Skin epidermis (tissue), 12 donors: ENCODE results near the gene F2RL3.
A peak's percentile ranks its signal among the peaks of the same experiment; 100 is the strongest.

Experiments used
- H3K27ac ChIP-seq, 21 experiments: fragments of 200-600 bp; sonication (generic) in 11 of 21; one replicate each; pipeline ENCODE4 v1.5.0; 2020; ENCODE audit warnings: mild to moderate bottlenecking in 3 of 21, inconsistent platforms in 2 of 21, moderate library complexity in 2 of 21
- H3K4me3 ChIP-seq, 7 experiments: fragments of 200-600 bp; sonication (generic) in 2 of 7; one replicate each; pipeline ENCODE4 v1.5.0; 2020; ENCODE audit warnings: inconsistent platforms in 2 of 7, mild to moderate bottlenecking in 2 of 7, moderate library complexity in 1 of 7

The F2RL3 gene

DNA sequence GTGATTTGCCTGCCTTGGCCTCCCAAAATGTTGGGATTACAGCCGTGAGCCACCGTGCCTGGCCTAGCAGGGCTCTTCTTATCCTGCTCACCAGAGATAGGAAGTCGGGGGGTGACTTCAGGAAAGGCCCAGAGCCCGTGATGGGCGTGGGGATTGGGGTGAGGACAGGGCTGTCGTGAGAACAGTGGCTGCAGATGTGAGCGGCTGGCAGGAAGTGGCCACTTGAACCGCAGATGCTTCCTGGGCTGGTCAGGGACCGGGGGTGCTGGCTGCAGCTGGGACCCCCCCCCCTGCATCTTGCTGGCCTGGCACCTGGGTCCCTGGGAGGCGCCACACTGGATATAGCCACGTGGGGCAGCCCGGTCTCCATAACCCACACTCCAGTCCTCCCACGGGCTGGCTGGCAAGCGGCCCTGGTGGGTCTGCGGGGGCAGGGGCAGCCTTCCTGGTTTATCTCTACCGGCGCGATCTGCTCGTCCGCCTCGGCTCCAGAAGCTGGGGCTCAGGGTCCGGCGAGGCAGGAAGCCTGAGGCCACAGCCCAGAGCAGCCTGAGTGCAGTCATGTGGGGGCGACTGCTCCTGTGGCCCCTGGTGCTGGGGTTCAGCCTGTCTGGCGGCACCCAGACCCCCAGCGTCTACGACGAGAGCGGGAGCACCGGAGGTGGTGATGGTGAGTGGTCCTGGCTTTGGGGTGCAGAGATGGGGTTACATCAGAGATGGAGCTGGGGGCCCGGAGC is at the start of gene F2RL3:
F2RL3 (plus strand) TSS at position 371 of the 737 bp plus-strand sequence; CDS start at position 562, 191 bp downstream.
- peak within 1 kb of the TSS in 11 of 21 experiments; percentile 16 to 84 (median 46) for H3K27ac ChIP-seq
- H3K4me3 ChIP-seq: peak within 1 kb of the TSS in 3 of 7 experiments; percentile 1 to 6 (median 3)

- Histone ChIP-seq H3K4me3 (no peak overlapping the region), H3K27ac (no peak overlapping the region)
These were observed 47.3 kb upstream of the F2RL3 start for GRCh38 chr19:16841391-16841926.

DNA sequence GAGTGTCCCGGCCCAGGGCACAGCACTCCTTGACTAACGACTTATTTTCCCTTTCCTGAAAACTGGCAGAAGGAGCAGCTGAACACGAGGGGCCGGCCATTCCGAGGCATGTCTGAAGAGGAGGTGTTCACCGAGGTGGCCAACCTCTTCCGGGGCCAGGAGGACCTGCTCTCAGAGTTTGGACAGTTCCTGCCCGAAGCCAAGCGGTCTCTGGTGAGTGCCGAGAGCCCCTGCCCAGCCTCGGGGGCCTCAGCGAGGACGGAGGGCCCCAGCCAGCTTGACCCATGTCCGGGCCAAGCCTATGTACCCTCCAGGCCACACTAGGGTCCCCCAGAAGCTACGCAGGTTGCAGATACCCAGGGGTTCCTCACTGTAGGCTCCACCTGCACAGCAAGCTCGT is 41.9 kb upstream of the F2RL3 start:
- H3K27ac ChIP-seq: peak overlapping the region in 1 of 21 experiments; percentile 29

GRCh38 chr19:16847430-16847829 is 41.4 kb upstream of the F2RL3 start:
- peak overlapping the region in 1 of 21 experiments; percentile 29 for H3K27ac ChIP-seq
- H3K4me3 ChIP-seq: no peak overlapping the region

More for the DNA sequence above, 41.9 kb upstream of the F2RL3 start:
- H3K4me3 ChIP-seq: no peak overlapping the region

- no peak overlapping the region for H3K27ac ChIP-seq
- no peak overlapping the region for H3K4me3 ChIP-seq
These were observed 39.6 kb upstream of the F2RL3 start for GRCh38 chr19:16849168-16849567.

DNA sequence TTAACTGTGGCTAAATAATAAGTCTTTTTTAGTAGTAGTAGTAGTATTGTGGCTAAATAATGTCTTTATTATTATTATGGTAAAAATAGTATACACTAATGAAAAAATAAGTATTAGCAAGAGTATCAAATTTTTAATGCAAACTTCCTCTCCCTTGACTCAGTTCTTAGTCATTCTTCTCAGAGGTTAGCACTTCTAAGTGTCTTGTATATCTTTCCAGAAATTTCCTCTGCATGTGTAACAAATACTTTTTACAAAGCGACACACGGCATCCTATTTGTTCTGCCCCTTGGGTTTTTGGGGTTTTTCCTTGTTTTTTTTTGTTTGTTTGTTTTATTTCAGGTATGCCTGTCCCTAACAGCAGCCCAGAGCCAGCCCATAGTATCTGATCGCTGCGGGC is 38.7 kb upstream of the F2RL3 start:
- Histone ChIP-seq H3K4me3 (no peak overlapping the region), H3K27ac (no peak overlapping the region)

DNA sequence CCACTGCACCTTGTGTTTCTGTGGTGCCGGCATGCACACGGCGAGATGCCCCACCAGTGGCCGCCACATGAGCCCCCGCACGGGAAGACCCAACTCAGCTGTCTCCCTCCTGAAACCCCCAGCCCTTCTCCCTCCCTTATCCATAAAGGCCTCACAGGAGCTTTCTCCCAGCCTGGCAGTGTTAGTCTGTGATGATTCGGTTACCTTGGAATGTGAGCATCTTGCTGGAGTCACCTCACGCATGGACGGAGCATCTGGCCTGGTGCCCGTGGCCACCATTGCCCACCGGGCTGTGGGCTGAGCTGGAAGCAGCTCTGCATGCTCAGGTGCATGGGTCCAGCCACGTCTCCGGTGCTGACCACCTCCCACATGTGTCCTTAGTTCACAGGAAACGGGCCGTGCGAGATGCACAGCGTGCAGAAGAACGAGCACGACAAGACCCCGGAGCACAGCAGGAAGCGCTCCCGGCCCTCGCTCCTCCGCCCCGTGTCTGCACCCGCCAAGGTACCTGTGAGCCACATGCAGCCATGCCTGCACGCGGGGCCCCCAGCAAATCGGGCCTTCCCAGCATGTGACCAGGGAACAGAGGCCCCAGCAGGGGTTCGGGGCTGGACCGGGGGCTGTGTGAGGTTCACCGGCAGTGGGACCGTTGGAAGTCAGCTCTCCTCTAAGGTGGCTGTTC is 37.6 kb upstream of the F2RL3 start:
- H3K4me3 ChIP-seq: no peak overlapping the region
- no peak overlapping the region for H3K27ac ChIP-seq

DNA sequence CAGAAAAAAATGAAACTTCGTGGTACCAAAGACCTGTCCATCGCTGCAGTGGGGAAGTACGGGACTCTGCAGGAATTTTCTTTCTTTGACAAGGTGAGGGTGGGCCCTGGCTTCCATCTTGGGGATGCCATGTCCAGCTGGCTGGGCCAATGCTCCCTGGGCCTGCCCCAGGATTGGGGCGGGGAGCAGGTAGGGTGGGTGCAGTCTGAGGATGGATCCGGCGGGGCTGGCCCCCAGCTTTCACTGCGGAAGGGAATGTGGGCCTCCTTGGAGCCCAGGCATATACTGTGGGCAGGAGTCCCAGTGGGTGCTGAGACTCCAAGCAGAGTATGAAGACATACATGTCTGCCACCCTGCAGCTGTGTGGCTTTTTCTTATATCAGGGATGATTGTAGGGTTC is 35.7 kb upstream of the F2RL3 start:
- Histone ChIP-seq H3K27ac (no peak overlapping the region), H3K4me3 (no peak overlapping the region)

DNA sequence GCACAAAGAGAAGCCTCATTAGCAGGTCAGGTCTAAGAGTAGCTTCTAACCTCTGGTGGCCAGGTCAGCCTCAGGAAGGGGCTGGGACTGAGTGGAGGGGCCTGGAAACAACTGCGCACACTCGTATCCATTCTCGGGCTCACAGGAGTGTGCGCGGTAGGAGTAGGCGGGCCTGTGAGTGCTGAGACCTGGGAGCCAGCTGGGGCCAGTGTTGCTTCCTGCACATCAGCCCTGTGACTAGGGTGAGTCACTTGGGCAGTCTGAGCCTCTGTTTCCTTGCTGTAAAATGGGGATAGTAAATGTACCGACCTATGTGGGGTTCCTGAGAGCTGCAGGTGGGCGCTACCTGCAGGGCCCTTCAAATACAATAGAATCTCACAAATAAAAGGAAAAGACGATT is 32.7 kb upstream of the F2RL3 start:
- H3K27ac ChIP-seq: no peak overlapping the region

DNA sequence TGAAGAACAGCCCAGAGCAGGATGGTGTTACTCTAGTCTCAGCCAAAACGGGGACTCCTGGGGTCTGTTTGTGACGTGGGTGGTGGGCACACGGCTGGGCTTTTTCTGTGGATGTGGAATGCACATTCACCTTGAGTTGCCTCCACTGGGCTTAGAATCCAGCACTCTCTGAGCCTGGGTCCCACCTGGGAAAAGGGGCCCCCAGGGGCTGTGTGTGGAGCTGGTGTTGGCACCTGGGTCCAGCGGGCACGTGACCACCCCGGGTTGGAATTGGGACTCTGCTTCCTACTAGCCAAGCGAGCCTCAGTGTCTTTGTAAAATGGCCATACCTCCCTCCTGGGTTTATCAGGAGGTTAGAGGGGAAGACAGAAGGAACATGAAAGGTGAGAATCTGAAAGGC is 29.2 kb upstream of the F2RL3 start:
- Histone ChIP-seq H3K27ac (no peak overlapping the region), H3K4me3 (no peak overlapping the region)

More for the DNA sequence above, 32.7 kb upstream of the F2RL3 start:
- H3K4me3 ChIP-seq: no peak overlapping the region

DNA sequence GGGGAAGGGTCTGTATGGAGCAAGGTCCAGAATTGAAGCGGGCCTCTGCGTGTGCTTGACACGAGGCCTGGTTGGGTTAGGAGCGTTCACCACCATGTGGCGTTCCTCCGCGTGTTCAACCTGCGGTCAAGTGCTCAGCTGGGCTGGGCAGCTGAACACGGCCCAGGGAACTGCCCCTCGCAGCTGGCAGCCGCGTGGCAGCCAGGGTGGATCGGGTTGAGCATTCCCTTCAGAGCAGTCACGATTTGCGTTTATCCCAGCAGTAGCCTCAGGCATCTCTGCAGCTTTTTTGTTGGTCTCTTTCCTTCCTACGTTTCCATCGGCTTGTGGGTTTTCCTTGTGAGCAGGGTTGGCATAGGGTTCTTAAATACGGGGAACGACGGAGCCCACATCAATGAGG is 28.7 kb upstream of the F2RL3 start:
- no peak overlapping the region for H3K4me3 ChIP-seq
- H3K27ac ChIP-seq: no peak overlapping the region

DNA sequence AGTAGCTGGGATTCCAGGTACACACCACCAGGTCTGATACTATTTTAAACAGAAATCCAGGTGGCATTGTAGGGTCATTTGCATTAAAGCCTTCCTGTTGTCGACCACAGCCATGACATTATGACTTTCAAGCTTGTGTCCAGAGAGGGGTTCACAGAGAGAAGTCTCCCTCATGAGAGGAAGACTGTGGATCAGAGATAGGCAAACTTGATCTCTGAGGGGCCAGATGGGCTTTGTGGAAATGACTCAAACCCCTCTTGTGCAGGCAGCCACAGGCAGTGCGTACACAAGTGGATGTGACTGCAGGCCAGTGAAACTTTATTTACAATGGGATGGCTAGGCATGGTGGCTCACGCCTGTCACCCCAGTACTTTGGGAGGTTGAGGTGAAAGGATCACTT is 27.8 kb upstream of the F2RL3 start:
- no peak overlapping the region for H3K27ac ChIP-seq
- no peak overlapping the region for H3K4me3 ChIP-seq

GRCh38 chr19:16861834-16862233 is 27.0 kb upstream of the F2RL3 start:
- no peak overlapping the region for H3K4me3 ChIP-seq
- H3K27ac ChIP-seq: no peak overlapping the region

- H3K27ac ChIP-seq: no peak overlapping the region
- no peak overlapping the region for H3K4me3 ChIP-seq
These were observed 25.9 kb upstream of the F2RL3 start for GRCh38 chr19:16862826-16863415.

DNA sequence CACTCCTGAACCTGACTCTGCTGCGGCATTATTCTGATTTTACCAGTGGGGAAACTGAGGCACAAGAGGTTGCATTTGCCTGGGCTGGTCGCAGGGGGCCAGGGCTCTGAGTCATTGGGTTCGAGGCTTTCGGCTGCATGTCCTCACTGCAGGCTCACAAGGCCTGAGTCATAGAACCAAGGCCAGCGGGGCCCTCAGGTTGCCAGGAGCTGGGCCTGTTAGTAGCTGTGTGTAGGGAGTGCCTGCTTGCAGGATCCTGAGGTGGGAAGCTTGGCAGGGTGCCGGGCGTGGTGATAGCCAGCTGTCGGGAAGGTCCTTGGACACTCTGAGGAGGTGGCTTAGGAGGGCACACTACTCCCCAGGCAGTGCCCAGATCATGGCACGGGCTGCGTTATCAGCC is 21.6 kb upstream of the F2RL3 start:
- no peak overlapping the region for H3K4me3 ChIP-seq
- no peak overlapping the region for H3K27ac ChIP-seq

DNA sequence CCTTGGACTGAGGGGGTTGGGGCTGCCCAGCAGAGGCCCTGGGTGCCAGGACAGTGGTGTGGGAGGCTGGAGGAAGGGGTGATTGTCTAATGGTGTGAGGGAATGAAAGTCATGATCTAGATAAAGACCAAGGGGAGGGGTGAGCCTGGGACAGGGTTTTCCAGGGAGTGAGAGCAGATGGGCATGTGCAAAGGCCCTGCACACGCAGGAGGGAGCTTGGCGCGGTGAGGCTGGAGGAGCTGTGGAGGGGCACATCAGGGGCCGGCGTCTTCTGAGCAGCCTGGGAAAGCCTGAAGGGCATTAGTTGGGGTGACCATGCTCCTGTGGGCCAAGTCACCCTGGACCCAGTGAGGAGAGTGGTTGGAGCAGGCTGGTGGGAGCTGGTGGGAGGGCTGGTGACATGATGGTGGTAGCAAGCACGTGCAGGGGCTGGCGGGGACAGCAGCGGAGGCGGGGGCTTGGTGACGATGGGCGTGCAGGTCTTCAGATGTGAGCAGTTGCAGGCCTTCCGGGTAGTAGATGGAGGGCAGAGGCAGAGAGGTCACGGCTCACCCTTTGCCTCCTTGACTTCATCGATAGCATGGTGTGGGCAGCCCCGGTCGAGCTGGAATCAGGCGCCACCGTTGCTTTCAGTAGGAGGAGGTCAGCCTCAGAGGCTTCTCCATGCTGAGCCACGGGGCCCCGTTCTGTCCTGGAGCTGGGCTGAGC is 20.2 kb upstream of the F2RL3 start:
- H3K27ac ChIP-seq: no peak overlapping the region

GRCh38 chr19:16869331-16869972 is 19.3 kb upstream of the F2RL3 start:
- Histone ChIP-seq H3K27ac (no peak overlapping the region), H3K4me3 (no peak overlapping the region)

More for the DNA sequence above, 20.2 kb upstream of the F2RL3 start:
- H3K4me3 ChIP-seq: no peak overlapping the region

DNA sequence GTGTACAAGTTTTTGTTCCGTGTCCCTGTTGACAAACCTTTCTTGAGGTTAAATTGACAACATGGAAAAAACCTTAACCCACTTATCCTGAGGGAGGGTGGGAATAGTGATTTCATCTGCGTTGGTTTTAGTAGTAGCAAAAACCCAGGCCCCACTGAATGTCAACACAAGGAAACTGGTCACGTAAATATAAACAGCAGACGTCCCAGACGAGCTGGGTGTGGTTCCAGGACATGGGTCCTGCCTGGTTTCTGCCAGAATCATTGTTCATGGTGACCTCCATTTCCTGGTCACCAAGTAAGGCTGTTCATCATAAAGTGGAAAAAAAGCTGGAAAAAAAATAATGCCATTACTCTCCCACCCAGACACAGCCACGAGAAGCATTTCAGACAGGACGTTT is 16.9 kb upstream of the F2RL3 start:
- Histone ChIP-seq H3K27ac (peak overlapping the region in 8 of 21 experiments; percentile 12 to 73 (median 44)), H3K4me3 (no peak overlapping the region)

DNA sequence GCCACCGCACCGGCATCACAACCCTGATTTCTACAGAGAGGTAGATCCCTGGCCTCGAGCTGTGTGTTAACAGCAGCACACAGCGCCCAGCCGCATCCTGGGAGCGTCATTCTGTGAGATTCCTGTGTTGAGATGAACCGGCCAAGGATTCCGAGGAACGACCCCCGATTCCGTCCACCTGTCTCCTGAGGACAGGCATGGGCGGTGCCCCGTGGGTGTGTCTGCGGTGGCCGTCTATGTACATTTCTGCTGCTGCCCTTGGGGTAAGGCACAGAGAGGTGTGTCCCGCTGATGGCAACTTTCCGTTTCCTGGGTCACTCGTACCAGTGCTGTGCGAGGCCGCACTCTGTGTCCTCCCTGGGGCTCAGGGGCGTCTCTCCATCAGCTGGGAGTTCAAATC is 16.1 kb upstream of the F2RL3 start:
- peak overlapping the region in 8 of 21 experiments; percentile 12 to 73 (median 42) for H3K27ac ChIP-seq
- H3K4me3 ChIP-seq: no peak overlapping the region
